HG03103 (cell line): ENCODE measurements around the gene INO80D.
"Not testable (repeated sequence)": the region's sequence is repeated elsewhere in the genome, so short reads cannot be mapped to it uniquely, and the experiment has no call there.

Experiments used
- ATAC-seq: cut with Tn5 transposase; IDR thresholded peaks from one replicate; pipeline ENCODE4 v1.9.1; 2021; ENCODE audit warnings: low read depth; ENCODE audit not compliant: unreplicated experiment

Gene INO80D

GRCh38 chr2:206033452-206033851, 52.5 kb downstream of the INO80D start:
- ATAC-seq: not testable (repeated sequence)

GRCh38 chr2:206031950-206032567, 53.9 kb downstream of the INO80D start:
- ATAC-seq: no peak

- peak; percentile 60 for ATAC-seq
These were observed 54.7 kb downstream of the INO80D start for GRCh38 chr2:206031162-206031784.

GRCh38 chr2:206028101-206028500, 57.9 kb downstream of the INO80D start:
- no peak for ATAC-seq

- ATAC-seq: no peak
These were observed 62.8 kb downstream of the INO80D start for GRCh38 chr2:206023183-206023582.

GRCh38 chr2:206020171-206020570, 65.8 kb downstream of the INO80D start:
- no peak for ATAC-seq

- not testable (repeated sequence) for ATAC-seq
These were observed 70.2 kb downstream of the INO80D start for GRCh38 chr2:206015746-206016145.

- ATAC-seq: no peak
These were observed 74.2 kb downstream of the INO80D start for GRCh38 chr2:206011795-206012194.

- no peak for ATAC-seq
These were observed 74.9 kb downstream of the INO80D start for GRCh38 chr2:206011018-206011614.

- peak; percentile 68 for ATAC-seq
These were observed 81.8 kb downstream of the INO80D start for GRCh38 chr2:206004004-206004693.

- ATAC-seq: no peak
These were observed 83.5 kb downstream of the INO80D start for GRCh38 chr2:206002440-206002839.

GRCh38 chr2:206001912-206002311, 84.1 kb downstream of the INO80D start:
- ATAC-seq: no peak

- ATAC-seq: no peak
These were observed 85.2 kb downstream of the INO80D start for GRCh38 chr2:206000776-206001175.

GRCh38 chr2:205998583-205998982, 87.4 kb downstream of the INO80D start:
- no peak for ATAC-seq

GRCh38 chr2:205996161-205996560, 89.8 kb downstream of the INO80D start:
- ATAC-seq: no peak

- ATAC-seq: no peak
These were observed 90.7 kb downstream of the INO80D start for GRCh38 chr2:205995260-205995659.

- no peak for ATAC-seq
These were observed 91.6 kb downstream of the INO80D start for GRCh38 chr2:205994344-205994743.

GRCh38 chr2:205990104-205990503, 95.9 kb downstream of the INO80D start:
- ATAC-seq: no peak

GRCh38 chr2:205989271-205990071, 96.5 kb downstream of the INO80D start:
- ATAC-seq: no peak

GRCh38 chr2:205988681-205989080, 97.3 kb downstream of the INO80D start:
- ATAC-seq: not testable (repeated sequence)

GRCh38 chr2:205988274-205988673, 97.7 kb downstream of the INO80D start:
- ATAC-seq: no peak
